Fibroblast of lung (primary cell): ENCODE data around the gene SLC6A13. TPM values are rescaled to one million over a fixed set of nuclear protein-coding genes. Genes with fewer than 3 reads are reported as not detected.

ENCODE experiments used
- DNase-seq, 2 donors: peaks; one replicate each; pipeline versions ENCODE4 v3.0.0 to v3.0.0-alpha.2; 2010; ENCODE audit warnings: low read depth in 2 of 2
- H2AFZ ChIP-seq: 2 replicates; pipeline ENCODE4 v1.5.1; 2012; ENCODE audit warnings: low read length, control low read depth, inconsistent platforms
- H3K27ac ChIP-seq: 2 replicates; pipeline ENCODE4 v1.5.1; 2011; ENCODE audit warnings: low read length, control low read depth; ENCODE audit not compliant: insufficient read depth
- H3K27me3 ChIP-seq: 2 replicates; pipeline ENCODE4 v1.5.1; 2011; ENCODE audit warnings: mild to moderate bottlenecking, low read length; ENCODE audit not compliant: control insufficient read depth, insufficient read depth
- H3K36me3 ChIP-seq: 2 replicates; pipeline ENCODE4 v1.5.1; 2011; ENCODE audit warnings: low read length; ENCODE audit not compliant: control insufficient read depth, insufficient read depth
- H3K4me1 ChIP-seq: 2 replicates; pipeline ENCODE4 v1.5.1; 2011; ENCODE audit warnings: low read length; ENCODE audit not compliant: control insufficient read depth, insufficient read depth; ENCODE audit errors: extremely low read depth
- H3K4me2 ChIP-seq: 2 replicates; pipeline ENCODE4 v1.5.1; 2011; ENCODE audit warnings: low read length, control low read depth; ENCODE audit not compliant: insufficient read depth; ENCODE audit errors: extremely low read depth
- H3K4me3 ChIP-seq, 4 experiments: fragments of 200-600 bp in 1 of 4; sonication (generic) in 1 of 4; replicated peaks in 1 of 4; 2 replicates each; pipeline ENCODE4 v1.5.1; 2011 to 2016; ENCODE audit warnings: low read length in 4 of 4, low read depth in 3 of 4, mild to moderate bottlenecking in 3 of 4, control low read depth in 2 of 4, inconsistent platforms in 1 of 4, mixed read lengths in 1 of 4; ENCODE audit not compliant: insufficient read depth in 1 of 4; ENCODE audit errors: control extremely low read depth in 1 of 4
- H3K79me2 ChIP-seq: 2 replicates; pipeline ENCODE4 v1.5.1; 2012; ENCODE audit warnings: mild to moderate bottlenecking, low read length, inconsistent platforms; ENCODE audit not compliant: control insufficient read depth, insufficient read depth
- H3K9ac ChIP-seq: 2 replicates; pipeline ENCODE4 v1.5.1; 2011; ENCODE audit warnings: mild to moderate bottlenecking, low read length, control low read depth; ENCODE audit not compliant: insufficient read depth
- H3K9me3 ChIP-seq: 2 replicates; pipeline ENCODE4 v1.5.1; 2012; ENCODE audit warnings: low read depth, low read length; ENCODE audit not compliant: control insufficient read depth, insufficient read depth
- H4K20me1 ChIP-seq: 2 replicates; pipeline ENCODE4 v1.5.1; 2011; ENCODE audit warnings: low read length; ENCODE audit not compliant: control insufficient read depth, insufficient read depth; ENCODE audit errors: extremely low read depth
- EZH2 ChIP-seq: IDR thresholded peaks from 2 replicates; pipeline ENCODE4 v1.5.1; 2012; ENCODE audit warnings: low read length, control low read depth, mild to moderate bottlenecking; ENCODE audit errors: missing control alignments
- polyA plus RNA-seq, 2 donors: library from polyadenylated mRNA; depleted of rRNA in 1 of 2; stranded (reverse) in 1 of 2; unstranded in 1 of 2; fragments of >200 nt; gene quantifications; 2 replicates each; pipeline ENCODE4 v1.2.1, GENCODE V29; 2011 to 2012; ENCODE audit warnings: missing spikeins in 1 of 2
- total RNA-seq: library from RNA; depleted of rRNA; stranded (reverse); fragments of >200 nt; gene quantifications from 2 replicates; pipeline ENCODE4 v1.2.1, GENCODE V29; 2014
- TF ChIP-seq, protein P1 (sequence below), 2 donors: IDR thresholded peaks in 1 of 2; conservative IDR thresholded peaks in 1 of 2; 1 replicate in 1 of 2; 2 replicates in 1 of 2; pipeline ENCODE4 v1.5.1; 2011 to 2012; ENCODE audit warnings: low read length in 2 of 2, control low read depth in 1 of 2, inconsistent platforms in 1 of 2, low read depth in 1 of 2, mild to moderate bottlenecking in 1 of 2

The SLC6A13 gene
- total and polyA plus RNA-seq, 2 donors (not counting 1 experiment from before 2014, with no cell fraction given): not detected

DNA sequence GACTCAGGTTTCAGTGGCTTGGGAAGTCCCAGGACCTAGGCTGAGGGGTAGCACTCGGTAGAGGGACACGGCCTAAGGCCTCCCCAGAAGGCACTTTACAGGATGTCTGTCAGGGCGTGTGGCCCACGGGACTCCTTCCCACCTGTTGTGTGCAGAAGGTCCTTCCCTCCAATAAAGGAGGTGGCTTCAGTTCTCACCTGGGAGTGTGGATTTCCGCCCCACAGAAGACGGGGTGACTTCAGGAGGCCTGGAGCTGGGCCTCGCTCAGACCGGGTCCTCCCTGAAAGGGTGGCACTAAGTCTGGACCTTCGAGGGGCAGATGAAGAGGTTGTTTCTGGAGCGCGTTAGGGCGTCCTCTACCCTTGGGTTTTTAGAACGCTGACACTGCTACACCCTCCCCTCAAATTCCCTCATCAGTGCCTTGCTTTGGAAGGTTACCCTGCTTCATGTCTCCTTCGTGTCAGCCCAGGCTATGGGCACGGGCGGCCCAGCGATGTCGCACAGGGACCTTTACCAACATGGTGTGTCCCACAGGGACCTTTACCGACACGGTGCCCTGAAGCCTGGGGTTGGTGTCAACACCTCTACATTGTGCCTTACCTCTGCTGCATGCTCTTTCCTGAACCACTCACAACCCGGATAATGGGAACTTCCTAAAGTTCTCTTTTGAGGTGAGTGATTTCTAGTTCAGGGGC lies 55.7 kb downstream of the SLC6A13 start:
- Histone ChIP-seq H3K4me1 (no peaks in the 10 kb centered on the region), H3K9me3 (no peaks in the 10 kb centered on the region), H3K4me2 (no peak overlapping the region), H3K27ac (no peak overlapping the region), H4K20me1 (no peaks in the 10 kb centered on the region), H3K27me3 (peaks cover 19% of the 10 kb centered on the region), H3K36me3 (no peaks in the 10 kb centered on the region), H3K4me3 (no peak overlapping the region), H3K9ac (no peak overlapping the region), H2AFZ (no peak overlapping the region), H3K79me2 (no peaks in the 10 kb centered on the region)
- no peak for DNase-seq
- TF ChIP-seq, protein P1, sequence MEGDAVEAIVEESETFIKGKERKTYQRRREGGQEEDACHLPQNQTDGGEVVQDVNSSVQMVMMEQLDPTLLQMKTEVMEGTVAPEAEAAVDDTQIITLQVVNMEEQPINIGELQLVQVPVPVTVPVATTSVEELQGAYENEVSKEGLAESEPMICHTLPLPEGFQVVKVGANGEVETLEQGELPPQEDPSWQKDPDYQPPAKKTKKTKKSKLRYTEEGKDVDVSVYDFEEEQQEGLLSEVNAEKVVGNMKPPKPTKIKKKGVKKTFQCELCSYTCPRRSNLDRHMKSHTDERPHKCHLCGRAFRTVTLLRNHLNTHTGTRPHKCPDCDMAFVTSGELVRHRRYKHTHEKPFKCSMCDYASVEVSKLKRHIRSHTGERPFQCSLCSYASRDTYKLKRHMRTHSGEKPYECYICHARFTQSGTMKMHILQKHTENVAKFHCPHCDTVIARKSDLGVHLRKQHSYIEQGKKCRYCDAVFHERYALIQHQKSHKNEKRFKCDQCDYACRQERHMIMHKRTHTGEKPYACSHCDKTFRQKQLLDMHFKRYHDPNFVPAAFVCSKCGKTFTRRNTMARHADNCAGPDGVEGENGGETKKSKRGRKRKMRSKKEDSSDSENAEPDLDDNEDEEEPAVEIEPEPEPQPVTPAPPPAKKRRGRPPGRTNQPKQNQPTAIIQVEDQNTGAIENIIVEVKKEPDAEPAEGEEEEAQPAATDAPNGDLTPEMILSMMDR (conservative IDR thresholded peaks at IDR 0.05 in 1 of 2, IDR thresholded peaks at IDR 0.05 in 1 of 2; ENCODE audit: low read depth in 1 of 2, low read length in 2 of 2): no peak
- TF ChIP-seq EZH2: no peak

GRCh38 chr12:205026-205425 lies 57.6 kb downstream of the SLC6A13 start:
- no peaks in the 10 kb centered on the region for H3K4me1 ChIP-seq
- H3K36me3 ChIP-seq: no peaks in the 10 kb centered on the region
- no peak for DNase-seq
- no peak for TF ChIP-seq EZH2
- TF ChIP-seq, protein P1 (conservative IDR thresholded peaks at IDR 0.05 in 1 of 2, IDR thresholded peaks at IDR 0.05 in 1 of 2; ENCODE audit: low read depth in 1 of 2, low read length in 2 of 2): no peak
- H2AFZ ChIP-seq: no peak overlapping the region
- no peaks in the 10 kb centered on the region for H3K79me2 ChIP-seq
- H3K9ac ChIP-seq: no peak overlapping the region
- peaks cover 24% of the 10 kb centered on the region for H3K27me3 ChIP-seq
- no peak overlapping the region for H3K4me2 ChIP-seq
- no peaks in the 10 kb centered on the region for H3K9me3 ChIP-seq
- H4K20me1 ChIP-seq: no peaks in the 10 kb centered on the region
- no peak overlapping the region for H3K27ac ChIP-seq
- no peak overlapping the region for H3K4me3 ChIP-seq

GRCh38 chr12:204261-204678 lies 58.4 kb downstream of the SLC6A13 start:
- H3K4me3 ChIP-seq: no peak overlapping the region
- H3K36me3 ChIP-seq: no peaks in the 10 kb centered on the region
- H3K4me2 ChIP-seq: no peak overlapping the region
- H3K9me3 ChIP-seq: no peaks in the 10 kb centered on the region
- H4K20me1 ChIP-seq: no peaks in the 10 kb centered on the region
- H2AFZ ChIP-seq: no peak overlapping the region
- no peaks in the 10 kb centered on the region for H3K79me2 ChIP-seq
- TF ChIP-seq, protein P1 (conservative IDR thresholded peaks at IDR 0.05 in 1 of 2, IDR thresholded peaks at IDR 0.05 in 1 of 2; ENCODE audit: low read depth in 1 of 2, low read length in 2 of 2): no peak
- no peak for TF ChIP-seq EZH2
- H3K4me1 ChIP-seq: no peaks in the 10 kb centered on the region
- H3K9ac ChIP-seq: no peak overlapping the region
- DNase-seq: no peak
- H3K27ac ChIP-seq: no peak overlapping the region
- peaks cover 22% of the 10 kb centered on the region for H3K27me3 ChIP-seq
